ENCODE data around the gene CD2.
A peak's percentile ranks its signal among the peaks of the same experiment; 100 is the strongest.

Gene CD2

DNA sequence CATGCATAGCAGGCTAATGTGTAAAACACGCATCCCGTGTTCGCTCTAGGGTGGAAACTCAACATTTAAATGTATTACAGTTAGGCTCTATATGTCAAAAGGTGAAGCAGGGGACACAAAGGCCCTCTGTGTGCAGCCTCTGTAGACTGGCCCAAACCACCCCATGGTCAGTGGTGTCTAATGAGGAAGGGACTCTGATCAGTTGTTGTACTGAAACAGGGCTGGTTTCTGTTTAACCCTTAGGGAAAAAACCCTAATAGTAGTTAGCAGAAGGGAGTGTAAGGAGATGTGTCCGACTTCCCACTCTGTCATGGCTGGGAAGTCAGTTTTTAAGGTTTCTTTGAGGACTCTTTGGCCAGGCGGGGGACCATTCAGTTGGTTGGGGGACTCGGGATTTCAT lies 21.5 kb upstream of the CD2 start:
- H3K4me3 ChIP-seq (ENCODE audit: control insufficient read depth in 1 of 7, extremely low read depth in 1 of 7, insufficient read depth in 4 of 7, low read depth in 2 of 7, low read length in 6 of 7): no peak overlapping the region
- no peaks in the 10 kb centered on the region for H3K36me3 ChIP-seq (ENCODE audit: control insufficient read depth in 4 of 4, insufficient read depth in 4 of 4, low read length in 3 of 4)
- H3K9me3 ChIP-seq (ENCODE audit: control extremely low read depth in 1 of 5, control insufficient read depth in 4 of 5, insufficient read depth in 2 of 5, low read depth in 1 of 5, low read length in 4 of 5): no peaks in the 10 kb centered on the region
- H3K4me1 ChIP-seq (ENCODE audit: control extremely low read depth in 1 of 4, control insufficient read depth in 4 of 4, insufficient read depth in 4 of 4, low read length in 3 of 4): peaks cover 0 to 10% (median 0%) of the 10 kb centered on the region in 4 experiments
- ChIA-PET POLR2A (no interaction called here), CTCF (interaction anchor here (1.5 to 2.7 kb wide), 6 partner anchors 8 to 316 kb away, joined by 3 to 13 read pairs (median 9); no protein-coding TSS in a partner anchor)
- H3K27ac ChIP-seq (ENCODE audit: insufficient read depth in 1 of 2, low read depth in 1 of 2, low read length in 2 of 2, poor library complexity in 1 of 2, severe bottlenecking in 2 of 2): no peak overlapping the region
- no peak for DNase-seq
- WGBS (ENCODE audit: insufficient coverage): 100% methylated on average over 3 of the region's 6 CpGs
- H3K27me3 ChIP-seq (replicated peaks in 2 of 5; ENCODE audit: control insufficient read depth in 4 of 5, insufficient read depth in 5 of 5, low read length in 4 of 5): peaks cover 0 to 9% (median 0%) of the 10 kb centered on the region in 5 experiments

DNA sequence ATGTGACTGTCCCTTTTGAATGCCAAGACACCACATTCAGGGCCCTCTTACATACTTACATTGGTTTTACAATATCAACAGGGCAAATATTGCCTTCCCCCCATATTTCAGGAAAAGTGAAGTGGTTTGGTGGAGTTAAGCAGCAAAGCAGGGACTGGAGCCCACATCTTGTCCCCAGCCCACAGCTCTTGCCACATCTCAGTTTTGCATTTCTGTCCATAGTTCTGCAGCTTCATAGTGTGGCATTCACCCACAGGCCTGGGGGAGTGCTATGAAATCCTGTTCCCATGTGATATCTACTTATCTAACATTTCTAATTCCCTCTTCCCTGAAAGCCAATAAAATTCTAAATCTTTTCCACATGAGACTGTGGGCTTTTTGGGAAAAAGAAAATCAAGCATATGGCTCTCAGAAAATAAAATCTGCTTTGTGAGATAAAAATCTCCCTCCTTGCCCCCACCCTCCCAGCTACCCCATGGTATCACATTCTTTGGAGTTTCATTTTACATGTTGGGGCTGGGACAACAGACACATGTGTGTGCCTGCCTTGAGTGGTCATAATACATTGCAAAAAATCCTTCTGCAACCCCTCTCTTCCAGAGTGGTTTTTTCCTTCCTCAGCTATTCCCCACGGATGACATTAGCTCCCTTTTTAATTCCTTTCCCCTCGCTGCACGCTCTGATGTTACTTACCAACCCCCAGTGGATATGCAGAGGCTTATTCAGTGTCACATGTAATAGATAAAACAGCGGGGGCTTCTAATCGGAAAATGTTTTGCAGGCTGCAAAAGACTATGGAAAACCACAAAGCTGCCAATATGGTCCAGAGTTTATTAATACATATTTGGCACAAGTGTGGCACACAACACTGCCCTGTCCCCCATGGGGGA lies 20.5 kb upstream of the CD2 start:
- POLR2A ChIA-PET: no interaction called here
- peaks cover 0 to 15% (median 4%) of the 10 kb centered on the region in 4 experiments for H3K4me1 ChIP-seq (ENCODE audit: control extremely low read depth in 1 of 4, control insufficient read depth in 4 of 4, insufficient read depth in 4 of 4, low read length in 3 of 4)
- H3K36me3 ChIP-seq (ENCODE audit: control insufficient read depth in 4 of 4, insufficient read depth in 4 of 4, low read length in 3 of 4): no peaks in the 10 kb centered on the region
- no peaks in the 10 kb centered on the region for H3K9me3 ChIP-seq (ENCODE audit: control extremely low read depth in 1 of 5, control insufficient read depth in 4 of 5, insufficient read depth in 2 of 5, low read depth in 1 of 5, low read length in 4 of 5)
- 100% methylated on average over 3 of the region's 5 CpGs for WGBS (ENCODE audit: insufficient coverage)
- no peak overlapping the region for H3K4me3 ChIP-seq (ENCODE audit: control insufficient read depth in 1 of 7, extremely low read depth in 1 of 7, insufficient read depth in 4 of 7, low read depth in 2 of 7, low read length in 6 of 7)
- DNase-seq: no peak
- peaks cover 0 to 9% (median 0%) of the 10 kb centered on the region in 5 experiments for H3K27me3 ChIP-seq (replicated peaks in 2 of 5; ENCODE audit: control insufficient read depth in 4 of 5, insufficient read depth in 5 of 5, low read length in 4 of 5)
- no peak overlapping the region for H3K27ac ChIP-seq (ENCODE audit: insufficient read depth in 1 of 2, low read depth in 1 of 2, low read length in 2 of 2, poor library complexity in 1 of 2, severe bottlenecking in 2 of 2)
- CTCF ChIA-PET: interaction anchor here (0.8 to 2.7 kb wide), 11 partner anchors 9 to 324 kb away, joined by 3 to 13 read pairs (median 4); no protein-coding TSS in a partner anchor

DNA sequence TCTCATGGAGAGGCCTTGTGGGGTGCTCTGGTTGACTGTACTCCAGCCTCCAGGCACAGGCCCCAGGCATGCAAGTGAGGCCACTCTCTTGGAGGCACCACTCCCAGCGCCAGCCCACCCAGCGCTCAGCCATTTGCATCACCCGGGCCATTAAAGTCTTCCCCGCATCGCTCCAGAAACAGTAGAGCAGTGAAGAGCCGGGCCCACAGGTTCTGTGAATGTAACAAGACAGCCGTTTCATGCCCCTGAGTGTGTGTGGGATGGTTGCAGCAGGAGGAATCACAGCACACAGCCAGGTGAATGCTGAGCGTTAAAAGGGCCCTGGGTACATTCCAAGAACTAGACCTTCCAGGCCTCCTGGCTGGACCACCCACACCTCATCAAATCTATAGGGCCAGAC lies 19.0 kb upstream of the CD2 start:
- Histone ChIP-seq H3K4me3 (ENCODE audit: control insufficient read depth in 1 of 7, extremely low read depth in 1 of 7, insufficient read depth in 4 of 7, low read depth in 2 of 7, low read length in 6 of 7) (no peak overlapping the region), H3K27me3 (replicated peaks in 2 of 5; ENCODE audit: control insufficient read depth in 4 of 5, insufficient read depth in 5 of 5, low read length in 4 of 5) (peaks cover 0 to 9% (median 0%) of the 10 kb centered on the region in 5 experiments), H3K36me3 (ENCODE audit: control insufficient read depth in 4 of 4, insufficient read depth in 4 of 4, low read length in 3 of 4) (no peaks in the 10 kb centered on the region), H3K9me3 (ENCODE audit: control extremely low read depth in 1 of 5, control insufficient read depth in 4 of 5, insufficient read depth in 2 of 5, low read depth in 1 of 5, low read length in 4 of 5) (no peaks in the 10 kb centered on the region), H3K27ac (ENCODE audit: insufficient read depth in 1 of 2, low read depth in 1 of 2, low read length in 2 of 2, poor library complexity in 1 of 2, severe bottlenecking in 2 of 2) (no peak overlapping the region), H3K4me1 (ENCODE audit: control extremely low read depth in 1 of 4, control insufficient read depth in 4 of 4, insufficient read depth in 4 of 4, low read length in 3 of 4) (peaks cover 0 to 30% (median 17%) of the 10 kb centered on the region in 4 experiments)
- no peak for DNase-seq
- WGBS (ENCODE audit: insufficient coverage): 81% methylated on average over 6 of the region's 8 CpGs
- ChIA-PET CTCF (interaction anchor here (0.9 to 1.3 kb wide), 2 partner anchors 79 to 200 kb away, joined by 3 to 8 read pairs; no protein-coding TSS in a partner anchor), POLR2A (no interaction called here)

DNA sequence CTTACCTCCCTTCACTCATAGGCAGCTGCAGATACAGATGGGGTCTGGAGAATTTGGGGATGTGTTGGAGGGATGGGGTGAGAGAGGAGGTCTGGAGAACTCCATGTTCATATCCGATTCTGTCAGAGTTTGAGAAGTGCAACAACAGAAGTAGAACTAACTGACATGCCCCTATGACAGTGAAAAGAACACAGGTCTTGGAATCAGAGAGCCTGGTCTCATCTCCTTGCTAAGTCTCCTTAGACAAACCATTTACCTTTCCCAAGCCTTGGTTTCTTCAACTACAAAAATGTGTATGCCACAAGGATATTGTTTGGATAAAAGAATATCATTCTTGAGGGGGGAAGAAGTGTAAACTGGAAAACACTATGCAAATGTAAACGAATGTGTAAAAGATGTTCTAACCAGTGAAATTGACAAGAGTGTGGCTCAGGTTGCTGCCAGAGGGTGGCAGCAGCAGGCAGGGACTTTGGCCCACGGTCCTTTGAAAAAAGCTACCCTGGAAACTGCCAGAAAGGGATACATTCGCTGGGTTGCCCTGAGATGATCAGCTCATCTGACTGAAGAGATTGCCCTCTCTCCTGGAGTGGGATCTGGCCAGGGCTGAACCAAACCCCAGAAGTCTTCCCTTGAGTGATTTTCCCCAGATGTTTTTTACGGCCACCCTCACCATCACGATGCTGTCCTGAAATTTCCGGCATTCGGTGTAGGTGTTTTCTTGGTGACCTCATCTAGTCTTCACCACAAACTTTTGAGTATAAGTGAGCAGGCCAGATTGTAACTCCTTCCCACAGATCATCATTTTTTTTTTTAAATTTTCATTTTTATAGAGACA lies 17.0 kb upstream of the CD2 start:
- Histone ChIP-seq H3K4me3 (ENCODE audit: control insufficient read depth in 1 of 7, extremely low read depth in 1 of 7, insufficient read depth in 4 of 7, low read depth in 2 of 7, low read length in 6 of 7) (no peak overlapping the region), H3K27ac (ENCODE audit: insufficient read depth in 1 of 2, low read depth in 1 of 2, low read length in 2 of 2, poor library complexity in 1 of 2, severe bottlenecking in 2 of 2) (no peak overlapping the region), H3K9me3 (ENCODE audit: control extremely low read depth in 1 of 5, control insufficient read depth in 4 of 5, insufficient read depth in 2 of 5, low read depth in 1 of 5, low read length in 4 of 5) (peaks cover 0 to 7% (median 5%) of the 10 kb centered on the region in 5 experiments), H3K4me1 (ENCODE audit: control extremely low read depth in 1 of 4, control insufficient read depth in 4 of 4, insufficient read depth in 4 of 4, low read length in 3 of 4) (peaks cover 0 to 39% (median 23%) of the 10 kb centered on the region in 4 experiments), H3K36me3 (ENCODE audit: control insufficient read depth in 4 of 4, insufficient read depth in 4 of 4, low read length in 3 of 4) (no peaks in the 10 kb centered on the region), H3K27me3 (replicated peaks in 2 of 5; ENCODE audit: control insufficient read depth in 4 of 5, insufficient read depth in 5 of 5, low read length in 4 of 5) (no peaks in the 10 kb centered on the region)
- WGBS (ENCODE audit: insufficient coverage): 64% methylated on average over 7 of the region's 8 CpGs
- ChIA-PET POLR2A (interaction anchor here (0.8 kb wide), 1 partner anchor 32 kb away, joined by 3 read pairs; no protein-coding TSS in a partner anchor), CTCF (interaction anchor here (0.7 to 6.2 kb wide), 26 partner anchors 11 to 320 kb away, joined by 3 to 76 read pairs (median 6); partner anchors contain the start of gene CD2)
- peak; percentile 57 to 83 (median 76) for DNase-seq

DNA sequence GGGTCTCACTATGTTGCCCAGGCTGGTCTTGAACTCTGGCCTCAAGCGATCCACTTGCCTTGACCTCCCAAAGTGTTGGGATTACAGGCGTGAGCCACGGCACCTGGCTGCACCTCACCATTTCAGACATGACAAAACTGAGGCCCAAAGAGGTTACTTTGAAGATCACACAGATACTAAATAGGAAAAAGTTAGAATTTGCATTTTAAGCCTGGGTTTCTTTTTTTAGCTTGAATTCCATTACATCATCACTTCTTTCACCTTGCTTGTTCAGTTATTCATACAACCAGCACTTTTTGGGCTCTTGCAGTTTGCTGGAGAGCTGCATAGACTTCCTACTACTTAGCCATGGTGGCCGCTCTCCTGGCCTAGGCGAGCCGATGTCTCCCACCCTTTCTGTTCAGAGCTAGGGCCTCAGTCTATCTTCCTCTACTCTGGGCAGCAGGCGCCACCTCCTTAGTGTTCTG lies 16.3 kb upstream of the CD2 start:
- DNase-seq: no peak
- Histone ChIP-seq H3K27me3 (replicated peaks in 2 of 5; ENCODE audit: control insufficient read depth in 4 of 5, insufficient read depth in 5 of 5, low read length in 4 of 5) (no peaks in the 10 kb centered on the region), H3K4me3 (ENCODE audit: control insufficient read depth in 1 of 7, extremely low read depth in 1 of 7, insufficient read depth in 4 of 7, low read depth in 2 of 7, low read length in 6 of 7) (no peak overlapping the region), H3K4me1 (ENCODE audit: control extremely low read depth in 1 of 4, control insufficient read depth in 4 of 4, insufficient read depth in 4 of 4, low read length in 3 of 4) (peaks cover 0 to 39% (median 23%) of the 10 kb centered on the region in 4 experiments), H3K9me3 (ENCODE audit: control extremely low read depth in 1 of 5, control insufficient read depth in 4 of 5, insufficient read depth in 2 of 5, low read depth in 1 of 5, low read length in 4 of 5) (peaks cover 0 to 12% (median 7%) of the 10 kb centered on the region in 5 experiments), H3K36me3 (ENCODE audit: control insufficient read depth in 4 of 4, insufficient read depth in 4 of 4, low read length in 3 of 4) (no peaks in the 10 kb centered on the region), H3K27ac (ENCODE audit: insufficient read depth in 1 of 2, low read depth in 1 of 2, low read length in 2 of 2, poor library complexity in 1 of 2, severe bottlenecking in 2 of 2) (no peak overlapping the region)
- WGBS (ENCODE audit: insufficient coverage): 98% methylated on average over 7 of the region's 7 CpGs
- ChIA-PET POLR2A (interaction anchor here (0.8 kb wide), 2 partner anchors 32 to 45 kb away, joined by 3 to 4 read pairs; no protein-coding TSS in a partner anchor), CTCF (interaction anchor here (0.7 to 6.2 kb wide), 29 partner anchors 11 to 320 kb away, joined by 3 to 76 read pairs (median 5); partner anchors contain the start of gene CD2)

DNA sequence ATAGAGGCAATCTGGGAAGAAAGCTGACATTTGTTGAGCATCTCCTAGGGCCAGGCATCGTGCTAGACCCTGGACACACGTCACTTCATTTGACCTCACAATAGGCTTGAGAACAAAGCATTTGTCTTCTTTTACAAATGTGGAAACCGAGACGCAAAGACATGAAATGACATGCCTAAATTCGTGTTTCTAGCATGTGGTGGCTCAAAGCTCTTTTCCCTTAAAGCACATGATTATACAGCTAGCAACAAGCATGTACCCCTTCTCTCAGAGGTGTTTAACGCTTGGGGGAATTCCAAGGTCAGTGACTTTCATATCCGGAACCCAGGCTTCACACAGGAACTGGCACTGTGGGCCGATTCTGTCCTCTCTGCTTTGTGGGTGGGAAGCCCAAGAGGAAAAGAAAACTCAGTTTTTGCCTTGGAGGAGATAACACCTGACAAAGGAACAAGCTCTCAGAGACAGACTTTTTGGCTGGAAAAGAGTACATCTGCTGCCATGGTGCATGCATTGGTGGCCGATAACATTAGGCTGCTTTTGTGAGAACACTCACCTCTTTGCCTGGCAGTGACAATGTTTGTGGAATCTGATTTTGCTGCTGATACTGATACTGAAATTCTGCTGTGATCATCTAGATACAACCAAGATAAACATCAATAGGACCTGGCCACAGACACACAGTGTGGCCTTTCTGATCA lies 15.4 kb upstream of the CD2 start:
- peak; percentile 45 to 78 (median 75) for DNase-seq
- ChIA-PET POLR2A (interaction anchor here (0.7 to 0.8 kb wide), 2 partner anchors 44 to 66 kb away, joined by 3 to 4 read pairs; no protein-coding TSS in a partner anchor), CTCF (interaction anchor here (0.8 to 6.2 kb wide), 23 partner anchors 10 to 319 kb away, joined by 3 to 76 read pairs (median 6); no protein-coding TSS in a partner anchor)
- H3K36me3 ChIP-seq (ENCODE audit: control insufficient read depth in 4 of 4, insufficient read depth in 4 of 4, low read length in 3 of 4): no peaks in the 10 kb centered on the region
- H3K9me3 ChIP-seq (ENCODE audit: control extremely low read depth in 1 of 5, control insufficient read depth in 4 of 5, insufficient read depth in 2 of 5, low read depth in 1 of 5, low read length in 4 of 5): peaks cover 4 to 21% (median 13%) of the 10 kb centered on the region in 5 experiments
- peaks cover 0 to 32% (median 23%) of the 10 kb centered on the region in 4 experiments for H3K4me1 ChIP-seq (ENCODE audit: control extremely low read depth in 1 of 4, control insufficient read depth in 4 of 4, insufficient read depth in 4 of 4, low read length in 3 of 4)
- no peak overlapping the region for H3K4me3 ChIP-seq (ENCODE audit: control insufficient read depth in 1 of 7, extremely low read depth in 1 of 7, insufficient read depth in 4 of 7, low read depth in 2 of 7, low read length in 6 of 7)
- no peak overlapping the region for H3K27ac ChIP-seq (ENCODE audit: insufficient read depth in 1 of 2, low read depth in 1 of 2, low read length in 2 of 2, poor library complexity in 1 of 2, severe bottlenecking in 2 of 2)
- no peaks in the 10 kb centered on the region for H3K27me3 ChIP-seq (replicated peaks in 2 of 5; ENCODE audit: control insufficient read depth in 4 of 5, insufficient read depth in 5 of 5, low read length in 4 of 5)
- WGBS (ENCODE audit: insufficient coverage): 42% methylated on average over 9 of the region's 9 CpGs

All from common myeloid progenitor, CD34-positive (primary cell).